Panc1 (cell line): ENCODE measurements around the gene PCDH1.

ENCODE experiments used
- CTCF ChIP-seq: fragments of 450-650 bp; IDR thresholded peaks from 2 replicates; pipeline ENCODE4 v1.5.1; 2017; ENCODE audit warnings: mild to moderate bottlenecking
- POLR2AphosphoS5 ChIP-seq: IDR thresholded peaks from 2 replicates; pipeline ENCODE4 v1.6.1; 2012; ENCODE audit warnings: mild to moderate bottlenecking, low read depth, low read length, moderate library complexity
- REST ChIP-seq, 2 experiments: IDR thresholded peaks; 2 replicates each; pipeline ENCODE4 v1.6.1; 2011 to 2012; ENCODE audit warnings: low read depth in 2 of 2, control low read depth in 1 of 2, low read length in 1 of 2, mild to moderate bottlenecking in 1 of 2, moderate library complexity in 1 of 2; ENCODE audit not compliant: insufficient read depth in 1 of 2
- SIN3A ChIP-seq: IDR thresholded peaks from 2 replicates; pipeline ENCODE4 v1.6.1; 2012; ENCODE audit warnings: low read depth, mild to moderate bottlenecking, low read length, moderate library complexity, borderline replicate concordance; ENCODE audit not compliant: insufficient read depth
- TCF7L2 ChIP-seq: IDR thresholded peaks from 2 replicates; pipeline ENCODE4 v1.6.1; 2011; ENCODE audit warnings: mild to moderate bottlenecking, low read depth, low read length, inconsistent platforms

- TF ChIP-seq CTCF (no peak), POLR2AphosphoS5 (no peak), REST (IDR thresholded peaks at IDR 0.05; ENCODE audit: insufficient read depth in 1 of 2, low read depth in 2 of 2, low read length in 1 of 2) (no peak), TCF7L2 (no peak), SIN3A (no peak)
Measured at GRCh38 chr5:141835928-141836670, 42.1 kb downstream of the PCDH1 start.
